GM19043 (cell line): ENCODE measurements around the gene DOCK10.
A peak's percentile ranks its signal among the peaks of the same experiment; 100 is the strongest.
"Not testable (repeated sequence)": the region's sequence is repeated elsewhere in the genome, so short reads cannot be mapped to it uniquely, and the experiment has no call there.

Source experiments
- ATAC-seq: cut with Tn5 transposase; IDR thresholded peaks from one replicate; pipeline ENCODE4 v1.9.1; 2021; ENCODE audit warnings: low read depth; ENCODE audit not compliant: unreplicated experiment

DOCK10 gene

GRCh38 chr2:224925061-224925809, 117.0 kb downstream of the DOCK10 start:
- ATAC-seq: no peak

- no peak for ATAC-seq
Measured at GRCh38 chr2:224924631-224925030, 117.6 kb downstream of the DOCK10 start.

- ATAC-seq: peak; percentile 69
Measured at GRCh38 chr2:224922142-224922727, 120.0 kb downstream of the DOCK10 start.

GRCh38 chr2:224919472-224920110, 122.7 kb downstream of the DOCK10 start:
- no peak for ATAC-seq

- no peak for ATAC-seq
Measured at GRCh38 chr2:224918626-224919471, 123.4 kb downstream of the DOCK10 start.

GRCh38 chr2:224917246-224917645, 125.0 kb downstream of the DOCK10 start:
- not testable (repeated sequence) for ATAC-seq

- ATAC-seq: no peak
Measured at GRCh38 chr2:224915136-224915535, 127.1 kb downstream of the DOCK10 start.

- peak; percentile 23 for ATAC-seq
Measured at GRCh38 chr2:224910574-224910925, 131.7 kb downstream of the DOCK10 start.

- peak; percentile 67 for ATAC-seq
Measured at GRCh38 chr2:224909885-224910573, 132.2 kb downstream of the DOCK10 start.

GRCh38 chr2:224908818-224909217, 133.4 kb downstream of the DOCK10 start:
- ATAC-seq: no peak

- no peak for ATAC-seq
Measured at GRCh38 chr2:224904381-224904780, 137.9 kb downstream of the DOCK10 start.

- ATAC-seq: no peak
Measured at GRCh38 chr2:224903621-224904020, 138.6 kb downstream of the DOCK10 start.

GRCh38 chr2:224901121-224901676, 141.1 kb downstream of the DOCK10 start:
- no peak for ATAC-seq

- ATAC-seq: no peak
Measured at GRCh38 chr2:224895377-224895776, 146.9 kb downstream of the DOCK10 start.

- peak; percentile 88 for ATAC-seq
Measured at GRCh38 chr2:224894356-224894755, 147.9 kb downstream of the DOCK10 start.

GRCh38 chr2:224893848-224894247, 148.4 kb downstream of the DOCK10 start:
- no peak for ATAC-seq

- ATAC-seq: no peak
Measured at GRCh38 chr2:224892574-224893204, 149.6 kb downstream of the DOCK10 start.

- no peak for ATAC-seq
Measured at GRCh38 chr2:224890372-224890771, 151.9 kb downstream of the DOCK10 start.

GRCh38 chr2:224887141-224887540, 155.1 kb downstream of the DOCK10 start:
- no peak for ATAC-seq
